Ovary (tissue), 9 donors: ENCODE data around the gene LGALS3BP. TPM values are rescaled to one million over a fixed set of nuclear protein-coding genes. Genes with fewer than 3 reads are reported as not detected.

ENCODE experiments used
- DNase-seq, 5 donors: peaks; one replicate each; pipeline ENCODE4 v3.0.0-alpha.2; 2019 to 2020
- H3K27ac ChIP-seq, 2 donors: fragments of 200-600 bp; one replicate each; pipeline versions ENCODE4 v1.5.1 to v1.8.0; 2019 to 2022
- H3K27me3 ChIP-seq: fragments of 200-600 bp; one replicate; pipeline ENCODE4 v1.8.0; 2022
- H3K36me3 ChIP-seq: fragments of 200-600 bp; sonication (generic); one replicate; pipeline ENCODE4 v1.5.1; 2019
- H3K4me1 ChIP-seq: one replicate; pipeline ENCODE4 v1.8.1; 2013; ENCODE audit warnings: mild to moderate bottlenecking, moderate library complexity; ENCODE audit not compliant: insufficient read depth
- H3K4me3 ChIP-seq: fragments of 200-600 bp; sonication (generic); one replicate; pipeline ENCODE4 v1.5.1; 2017
- H3K9me3 ChIP-seq, 2 donors: fragments of 200-600 bp in 1 of 2; sonication (generic) in 1 of 2; one replicate each; pipeline versions ENCODE4 v1.5.1 to v1.8.1; 2013 to 2019; ENCODE audit warnings: mild to moderate bottlenecking in 1 of 2, moderate library complexity in 1 of 2
- CTCF ChIP-seq, 3 donors: fragments of 450-650 bp in 2 of 3; fragments of 200-600 bp in 1 of 3; IDR thresholded peaks; one replicate each; pipeline versions ENCODE4 v1.5.1 to v1.8.0; 2016 to 2022; ENCODE audit warnings: antibody characterized with exemption in 3 of 3, mild to moderate bottlenecking in 1 of 3
- EP300 ChIP-seq: sonication (generic); formaldehyde crosslinking; IDR thresholded peaks from one replicate; pipeline ENCODE4 v1.6.1; 2017; ENCODE audit warnings: antibody characterized with exemption
- POLR2A ChIP-seq: fragments of 450-650 bp; IDR thresholded peaks from one replicate; pipeline ENCODE4 v1.6.1; 2017; ENCODE audit warnings: antibody characterized with exemption, mild to moderate bottlenecking, moderate library complexity
- WGBS, 3 donors: extraction: QIAGEN DNeasy Blood & Tissue Kit in 1 of 3; methylation state at CpG; one replicate each; pipeline versions ENCODE4 v1.1.5 to v1.1.7; 2013 to 2017; 5-methylcytosine and 5-hydroxymethylcytosine counted together
- intact Hi-C, 4 donors: fragments of 100-400 bp; cut with DNase I; formaldehyde crosslinking; loops; one replicate each; pipeline versions ENCODE4 v1.11.0 to v1.15.1; 2022 to 2023
- polyA plus RNA-seq, 2 donors: library from polyadenylated mRNA; stranded (reverse); fragments of 200-250 nt in 1 of 2; fragments of 350-450 nt in 1 of 2; fragmentation: Illumina TruSeq in 1 of 2; extraction: RNeasy Lipid Tissue Mini Kit (QIAGEN cat#74804) in 1 of 2; gene quantifications; one replicate each; pipeline ENCODE4 v1.2.3, GENCODE V29; 2013 to 2014
- total RNA-seq, 7 donors: library from RNA; depleted of rRNA in 2 of 7; stranded (reverse); fragments of >200 nt in 2 of 7; fragmentation: NEBNext Ultra II Directional in 3 of 7; extraction: Animal tissue kit (Norgen Biotek cat#: 25700) in 3 of 7; gene quantifications; one replicate each; pipeline versions ENCODE4 v1.1.0 to v1.2.4, GENCODE V29; 2016 to 2023
- donor health status: DM: no; HTN: no; CAD: no; lungs with moderate emphysema.
- donor health status: DM: no; HTN: no; CAD: no.
- donor health status: Bipolar disorder and iron deficiency.
- donor health status: DM: yes; HTN: yes; CAD: no.
- donor health status: DM: no; HTN: no; CAD: no.
- donor health status: DM: yes; HTN: yes; CAD: no.

The LGALS3BP gene
- total and polyA plus RNA-seq, 9 donors, result 191 to 584 (median 250) TPM

GRCh38 chr17:78995761-78996451, 16.2 kb upstream of the LGALS3BP start:
- Histone ChIP-seq H3K9me3 (no peaks in the 10 kb centered on the region), H3K4me3 (no peak overlapping the region), H3K27me3 (no peaks in the 10 kb centered on the region), H3K36me3 (no peaks in the 10 kb centered on the region), H3K4me1 (peaks cover 2% of the 10 kb centered on the region), H3K27ac (no peak overlapping the region)
- 60 to 65% (median 62%) methylated on average over 17 to 18 of the region's 18 CpGs for WGBS, 3 donors
- no peak for TF ChIP-seq EP300
- no peak for TF ChIP-seq POLR2A
- TF ChIP-seq CTCF (IDR thresholded peaks at IDR 0.05), result no peak
- peak in 4 of 5 donors; percentile 15 to 38 (median 22) for DNase-seq
- intact Hi-C loops, result loop anchor here in 2 of 4 donors (10.0 kb wide), 1 partner anchor 399 kb away; no protein-coding TSS in a partner anchor

GRCh38 chr17:78995022-78995760, 15.5 kb upstream of the LGALS3BP start:
- Histone ChIP-seq H3K4me1 (peaks cover 2% of the 10 kb centered on the region), H3K4me3 (no peak overlapping the region), H3K27ac (no peak overlapping the region), H3K9me3 (no peaks in the 10 kb centered on the region), H3K36me3 (no peaks in the 10 kb centered on the region), H3K27me3 (no peaks in the 10 kb centered on the region)
- TF ChIP-seq POLR2A (no peak), EP300 (no peak), CTCF (IDR thresholded peaks at IDR 0.05) (no peak)
- WGBS, 3 donors, result 80 to 91% (median 85%) methylated on average over 34 of the region's 34 CpGs
- DNase-seq, result peak in 4 of 5 donors; percentile 8 to 35 (median 25)
- intact Hi-C loops, result loop anchor here in 2 of 4 donors (10.0 kb wide), 1 partner anchor 400 kb away; no protein-coding TSS in a partner anchor

- no peak overlapping the region for H3K4me3 ChIP-seq
- peak overlapping the region in 1 of 2 donors; percentile 18 for H3K27ac ChIP-seq
- WGBS, 3 donors, result 90 to 96% (median 94%) methylated on average over 22 of the region's 22 CpGs
- H3K9me3 ChIP-seq, result no peaks in the 10 kb centered on the region
- no peaks in the 10 kb centered on the region for H3K27me3 ChIP-seq
- TF ChIP-seq EP300 (no peak), POLR2A (no peak), CTCF (IDR thresholded peaks at IDR 0.05) (no peak)
- peaks cover 2% of the 10 kb centered on the region for H3K4me1 ChIP-seq
- DNase-seq, result peak in 2 of 5 donors; percentile 12 to 13
- no peaks in the 10 kb centered on the region for H3K36me3 ChIP-seq
- intact Hi-C loops, result loop anchor here in 2 of 4 donors (2.0 to 10.0 kb wide), 2 partner anchors 45 to 401 kb away; no protein-coding TSS in a partner anchor
These were observed 14.4 kb upstream of the LGALS3BP start for GRCh38 chr17:78993981-78994671.

- Histone ChIP-seq H3K4me1 (peaks cover 3% of the 10 kb centered on the region), H3K36me3 (no peaks in the 10 kb centered on the region), H3K9me3 (no peaks in the 10 kb centered on the region), H3K4me3 (no peak overlapping the region), H3K27me3 (no peaks in the 10 kb centered on the region), H3K27ac (peak overlapping the region in 1 of 2 donors; percentile 18)
- no peak for TF ChIP-seq POLR2A
- TF ChIP-seq CTCF (IDR thresholded peaks at IDR 0.05), result peak; percentile 65 to 76 (median 70)
- peak; percentile 64 to 80 (median 78) for DNase-seq
- intact Hi-C loops, result loop anchor here in 2 of 4 donors (2.0 to 10.0 kb wide), 2 partner anchors 45 to 401 kb away; no protein-coding TSS in a partner anchor
- WGBS, 3 donors, result 56 to 68% (median 63%) methylated on average over 49 of the region's 49 CpGs
These were observed 13.7 kb upstream of the LGALS3BP start for GRCh38 chr17:78993241-78993956.
